ENCODE data around the gene PRR18. TPM values are rescaled to one million over a fixed set of nuclear protein-coding genes. Genes with fewer than 3 reads are reported as not detected.

Gene PRR18
- total and polyA plus RNA-seq, 9 of the 15 experiments (the other 6 are each of a cell fraction or from before 2014, with no cell fraction given) = not detected

DNA sequence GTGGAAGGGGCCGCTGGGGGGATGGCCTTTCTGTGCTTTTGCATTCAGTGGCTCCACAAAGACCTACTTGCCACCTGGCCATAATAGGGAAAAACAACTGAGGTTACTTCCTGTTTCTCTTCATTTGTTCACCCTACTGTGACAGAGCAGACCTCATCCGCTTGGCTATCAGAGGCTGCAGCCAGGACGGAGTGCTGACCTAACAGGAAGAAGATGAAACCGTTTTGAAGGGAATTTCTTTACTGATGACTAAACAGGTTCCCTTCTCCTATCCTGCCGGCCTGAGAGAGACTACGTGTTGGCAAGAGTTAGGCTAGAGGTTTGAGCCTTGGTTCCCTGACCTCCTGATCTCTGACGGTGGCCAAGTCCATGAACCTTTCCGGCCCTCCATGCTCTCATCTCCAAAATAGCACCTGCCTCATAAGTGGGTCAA lies 21.3 kb downstream of the PRR18 start (continued):
- TF ChIP-seq, protein P1, sequence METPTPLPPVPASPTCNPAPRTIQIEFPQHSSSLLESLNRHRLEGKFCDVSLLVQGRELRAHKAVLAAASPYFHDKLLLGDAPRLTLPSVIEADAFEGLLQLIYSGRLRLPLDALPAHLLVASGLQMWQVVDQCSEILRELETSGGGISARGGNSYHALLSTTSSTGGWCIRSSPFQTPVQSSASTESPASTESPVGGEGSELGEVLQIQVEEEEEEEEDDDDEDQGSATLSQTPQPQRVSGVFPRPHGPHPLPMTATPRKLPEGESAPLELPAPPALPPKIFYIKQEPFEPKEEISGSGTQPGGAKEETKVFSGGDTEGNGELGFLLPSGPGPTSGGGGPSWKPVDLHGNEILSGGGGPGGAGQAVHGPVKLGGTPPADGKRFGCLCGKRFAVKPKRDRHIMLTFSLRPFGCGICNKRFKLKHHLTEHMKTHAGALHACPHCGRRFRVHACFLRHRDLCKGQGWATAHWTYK (CRISPR knock-in tag; IDR thresholded peaks at IDR 0.05) = no peak
- TF ChIP-seq ZNF79 (CRISPR knock-in tag; IDR thresholded peaks at IDR 0.05; ENCODE audit: low read depth) (no peak), RFX1 (IDR thresholded peaks at IDR 0.05) (no peak), JUN (IDR thresholded peaks at IDR 0.05; ENCODE audit: borderline replicate concordance, low read depth, low read length) (no peak), JUN (CRISPR knock-in tag; IDR thresholded peaks at IDR 0.05; ENCODE audit: borderline replicate concordance) (no peak), BRF1 (IDR thresholded peaks at IDR 0.05; ENCODE audit: borderline replicate concordance, extremely low read depth, insufficient read length) (no peak), ZNF354B (CRISPR knock-in tag; IDR thresholded peaks at IDR 0.05) (no peak), CBX3 (IDR thresholded peaks at IDR 0.05; ENCODE audit: borderline replicate concordance in 1 of 2, low read length in 2 of 2) (peak in 1 of 2 experiments; percentile 29; a peak in 1 of 3 replicates), FOXK1 (CRISPR knock-in tag; IDR thresholded peaks at IDR 0.05; ENCODE audit: borderline replicate concordance) (no peak)
- TF ChIP-seq, protein P2, sequence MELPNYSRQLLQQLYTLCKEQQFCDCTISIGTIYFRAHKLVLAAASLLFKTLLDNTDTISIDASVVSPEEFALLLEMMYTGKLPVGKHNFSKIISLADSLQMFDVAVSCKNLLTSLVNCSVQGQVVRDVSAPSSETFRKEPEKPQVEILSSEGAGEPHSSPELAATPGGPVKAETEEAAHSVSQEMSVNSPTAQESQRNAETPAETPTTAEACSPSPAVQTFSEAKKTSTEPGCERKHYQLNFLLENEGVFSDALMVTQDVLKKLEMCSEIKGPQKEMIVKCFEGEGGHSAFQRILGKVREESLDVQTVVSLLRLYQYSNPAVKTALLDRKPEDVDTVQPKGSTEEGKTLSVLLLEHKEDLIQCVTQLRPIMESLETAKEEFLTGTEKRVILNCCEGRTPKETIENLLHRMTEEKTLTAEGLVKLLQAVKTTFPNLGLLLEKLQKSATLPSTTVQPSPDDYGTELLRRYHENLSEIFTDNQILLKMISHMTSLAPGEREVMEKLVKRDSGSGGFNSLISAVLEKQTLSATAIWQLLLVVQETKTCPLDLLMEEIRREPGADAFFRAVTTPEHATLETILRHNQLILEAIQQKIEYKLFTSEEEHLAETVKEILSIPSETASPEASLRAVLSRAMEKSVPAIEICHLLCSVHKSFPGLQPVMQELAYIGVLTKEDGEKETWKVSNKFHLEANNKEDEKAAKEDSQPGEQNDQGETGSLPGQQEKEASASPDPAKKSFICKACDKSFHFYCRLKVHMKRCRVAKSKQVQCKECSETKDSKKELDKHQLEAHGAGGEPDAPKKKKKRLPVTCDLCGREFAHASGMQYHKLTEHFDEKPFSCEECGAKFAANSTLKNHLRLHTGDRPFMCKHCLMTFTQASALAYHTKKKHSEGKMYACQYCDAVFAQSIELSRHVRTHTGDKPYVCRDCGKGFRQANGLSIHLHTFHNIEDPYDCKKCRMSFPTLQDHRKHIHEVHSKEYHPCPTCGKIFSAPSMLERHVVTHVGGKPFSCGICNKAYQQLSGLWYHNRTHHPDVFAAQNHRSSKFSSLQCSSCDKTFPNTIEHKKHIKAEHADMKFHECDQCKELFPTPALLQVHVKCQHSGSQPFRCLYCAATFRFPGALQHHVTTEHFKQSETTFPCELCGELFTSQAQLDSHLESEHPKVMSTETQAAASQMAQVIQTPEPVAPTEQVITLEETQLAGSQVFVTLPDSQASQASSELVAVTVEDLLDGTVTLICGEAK (IDR thresholded peaks at IDR 0.05) = peak; percentile 43; the same call in 1 of the 2 replicates
- TF ChIP-seq, protein P2 (CRISPR knock-in tag; IDR thresholded peaks at IDR 0.05) = no peak
- TF ChIP-seq, protein P3, sequence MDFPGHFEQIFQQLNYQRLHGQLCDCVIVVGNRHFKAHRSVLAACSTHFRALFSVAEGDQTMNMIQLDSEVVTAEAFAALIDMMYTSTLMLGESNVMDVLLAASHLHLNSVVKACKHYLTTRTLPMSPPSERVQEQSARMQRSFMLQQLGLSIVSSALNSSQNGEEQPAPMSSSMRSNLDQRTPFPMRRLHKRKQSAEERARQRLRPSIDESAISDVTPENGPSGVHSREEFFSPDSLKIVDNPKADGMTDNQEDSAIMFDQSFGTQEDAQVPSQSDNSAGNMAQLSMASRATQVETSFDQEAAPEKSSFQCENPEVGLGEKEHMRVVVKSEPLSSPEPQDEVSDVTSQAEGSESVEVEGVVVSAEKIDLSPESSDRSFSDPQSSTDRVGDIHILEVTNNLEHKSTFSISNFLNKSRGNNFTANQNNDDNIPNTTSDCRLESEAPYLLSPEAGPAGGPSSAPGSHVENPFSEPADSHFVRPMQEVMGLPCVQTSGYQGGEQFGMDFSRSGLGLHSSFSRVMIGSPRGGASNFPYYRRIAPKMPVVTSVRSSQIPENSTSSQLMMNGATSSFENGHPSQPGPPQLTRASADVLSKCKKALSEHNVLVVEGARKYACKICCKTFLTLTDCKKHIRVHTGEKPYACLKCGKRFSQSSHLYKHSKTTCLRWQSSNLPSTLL (IDR thresholded peaks at IDR 0.05) = no peak

Data from K562 (cell line).